Lower lobe of right lung (tissue), 2 donors: ENCODE measurements around the gene LHFPL4. TPM values are rescaled to one million over a fixed set of nuclear protein-coding genes. Genes with fewer than 3 reads are reported as not detected.

Source experiments
- ATAC-seq, 2 donors: fragments of 200-7000 bp; cut with Tn5 transposase; one replicate each; pipeline ENCODE4 v1.9.1; 2020 to 2022; ENCODE audit warnings: mild to moderate bottlenecking in 2 of 2, moderate library complexity in 2 of 2
- DNase-seq: peaks from one replicate; pipeline ENCODE4 v3.0.0-alpha.2; 2020
- H3K27ac ChIP-seq: fragments of 200-600 bp; one replicate; pipeline ENCODE4 v1.8.0; 2022
- H3K27me3 ChIP-seq: fragments of 200-600 bp; one replicate; pipeline ENCODE4 v1.8.0; 2022; ENCODE audit warnings: low read depth
- H3K36me3 ChIP-seq: fragments of 200-600 bp; one replicate; pipeline ENCODE4 v1.8.0; 2022; ENCODE audit warnings: mild to moderate bottlenecking
- H3K4me1 ChIP-seq: fragments of 200-600 bp; one replicate; pipeline ENCODE4 v1.8.0; 2022
- H3K4me3 ChIP-seq: fragments of 200-600 bp; one replicate; pipeline ENCODE4 v1.8.0; 2022; ENCODE audit warnings: mild to moderate bottlenecking
- H3K9me3 ChIP-seq: fragments of 200-600 bp; one replicate; pipeline ENCODE4 v1.8.0; 2022
- CTCF ChIP-seq: fragments of 200-600 bp; IDR thresholded peaks from one replicate; pipeline ENCODE4 v1.8.0; 2022; ENCODE audit warnings: antibody characterized with exemption, mild to moderate bottlenecking
- intact Hi-C: fragments of 100-400 bp; cut with DNase I; formaldehyde crosslinking; loops from one replicate; pipeline ENCODE4 v1.11.0; 2022
- total RNA-seq: library from RNA; stranded (reverse); fragmentation: NEBNext Ultra II Directional; extraction: Animal tissue kit (Norgen Biotek cat#: 25700); gene quantifications from one replicate; pipeline ENCODE4 v1.2.1, GENCODE V29; 2021
- donor health status: DM: no; HTN: yes; CAD: no; lungs with severe emphysema.

The LHFPL4 gene
- total RNA-seq, 1 donor from 2014 or later: not detected

GRCh38 chr3:9552252-9552999 lies 1.2 kb downstream of the LHFPL4 start:
- ATAC-seq: peak; percentile 35 to 66
- no peaks in the 10 kb centered on the region for H3K4me1 ChIP-seq
- intact Hi-C loops: no loop called here
- H3K4me3 ChIP-seq: no peak overlapping the region
- peaks cover 38% of the 10 kb centered on the region for H3K27me3 ChIP-seq
- H3K27ac ChIP-seq: no peak overlapping the region
- no peak for TF ChIP-seq CTCF
- H3K9me3 ChIP-seq: no peaks in the 10 kb centered on the region
- DNase-seq: peak; percentile 50
- H3K36me3 ChIP-seq: no peaks in the 10 kb centered on the region

GRCh38 chr3:9550999-9551398 lies 2.6 kb downstream of the LHFPL4 start:
- Histone ChIP-seq H3K4me1 (no peaks in the 10 kb centered on the region), H3K36me3 (no peaks in the 10 kb centered on the region), H3K27ac (no peak overlapping the region), H3K9me3 (no peaks in the 10 kb centered on the region), H3K27me3 (peaks cover 38% of the 10 kb centered on the region), H3K4me3 (no peak overlapping the region)
- TF ChIP-seq CTCF: no peak
- ATAC-seq (no peak), DNase-seq (no peak)
- intact Hi-C loops: no loop called here

- no peaks in the 10 kb centered on the region for H3K4me1 ChIP-seq
- ATAC-seq (no peak), DNase-seq (no peak)
- H3K27me3 ChIP-seq: peaks cover 34% of the 10 kb centered on the region
- no peaks in the 10 kb centered on the region for H3K9me3 ChIP-seq
- no peak overlapping the region for H3K4me3 ChIP-seq
- no peaks in the 10 kb centered on the region for H3K36me3 ChIP-seq
- TF ChIP-seq CTCF: no peak
- intact Hi-C loops: no loop called here
- H3K27ac ChIP-seq: no peak overlapping the region
These were observed 4.0 kb downstream of the LHFPL4 start for GRCh38 chr3:9549600-9549999.

- TF ChIP-seq CTCF: no peak
- Histone ChIP-seq H3K27me3 (peaks cover 29% of the 10 kb centered on the region), H3K36me3 (no peaks in the 10 kb centered on the region), H3K9me3 (no peaks in the 10 kb centered on the region), H3K27ac (no peak overlapping the region), H3K4me3 (no peak overlapping the region), H3K4me1 (no peaks in the 10 kb centered on the region)
- no peak for DNase-seq
- no peak for ATAC-seq
- intact Hi-C loops: no loop called here
These were observed 4.6 kb downstream of the LHFPL4 start for GRCh38 chr3:9548991-9549390.

- no peak for DNase-seq
- no peaks in the 10 kb centered on the region for H3K4me1 ChIP-seq
- intact Hi-C loops: no loop called here
- no peaks in the 10 kb centered on the region for H3K36me3 ChIP-seq
- H3K27ac ChIP-seq: no peak overlapping the region
- TF ChIP-seq CTCF: no peak
- no peak for ATAC-seq
- no peaks in the 10 kb centered on the region for H3K27me3 ChIP-seq
- H3K9me3 ChIP-seq: no peaks in the 10 kb centered on the region
- no peak overlapping the region for H3K4me3 ChIP-seq
These were observed 11.4 kb downstream of the LHFPL4 start for GRCh38 chr3:9542182-9542581.
